Measurements from ENCODE around the gene IQGAP1.
A peak's percentile ranks its signal among the peaks of the same experiment; 100 is the strongest.

The IQGAP1 gene

GRCh38 chr15:90358124-90359033 lies 29.7 kb upstream of the IQGAP1 start:
- Histone ChIP-seq H3K4me3 (no peak overlapping the region), H3K9me3 (no peaks in the 10 kb centered on the region), H3K36me3 (replicated peaks) (peaks cover 11% of the 10 kb centered on the region), H3K4me1 (0 out of 2 replicates have a peak, but pooled peaks cover 3% of the 10 kb centered on the region), H3K27me3 (ENCODE audit: low read depth) (no peaks in the 10 kb centered on the region)
- DNase-seq (ENCODE audit: low spot score in 2 of 2), result no peak
- in situ Hi-C loops (cut with MboI; ENCODE audit: low sequenced_read_pairs), result no loop called here

DNA sequence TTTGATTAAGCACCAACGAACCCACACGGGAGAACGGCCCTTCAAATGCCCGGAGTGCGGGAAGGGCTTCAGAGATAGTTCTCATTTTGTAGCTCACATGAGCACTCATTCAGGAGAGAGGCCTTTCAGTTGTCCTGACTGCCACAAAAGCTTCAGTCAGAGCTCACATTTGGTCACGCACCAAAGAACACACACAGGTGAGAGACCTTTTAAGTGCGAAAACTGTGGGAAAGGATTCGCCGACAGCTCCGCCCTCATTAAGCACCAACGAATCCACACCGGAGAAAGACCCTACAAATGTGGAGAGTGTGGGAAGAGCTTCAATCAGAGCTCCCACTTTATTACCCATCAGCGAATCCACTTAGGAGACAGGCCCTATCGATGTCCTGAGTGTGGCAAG lies 27.3 kb upstream of the IQGAP1 start:
- no peaks in the 10 kb centered on the region for H3K9me3 ChIP-seq
- H3K4me3 ChIP-seq, result no peak overlapping the region
- 0 out of 2 replicates have a peak, but pooled peaks cover 3% of the 10 kb centered on the region for H3K4me1 ChIP-seq
- H3K27me3 ChIP-seq (ENCODE audit: low read depth), result no peaks in the 10 kb centered on the region
- H3K36me3 ChIP-seq (replicated peaks), result peaks cover 11% of the 10 kb centered on the region
- DNase-seq (ENCODE audit: low spot score in 2 of 2), result no peak
- in situ Hi-C loops (cut with MboI; ENCODE audit: low sequenced_read_pairs), result no loop called here

- no peak for DNase-seq (ENCODE audit: low spot score in 2 of 2)
- Histone ChIP-seq H3K27me3 (ENCODE audit: low read depth) (no peaks in the 10 kb centered on the region), H3K36me3 (replicated peaks) (peaks cover 11% of the 10 kb centered on the region), H3K9me3 (no peaks in the 10 kb centered on the region), H3K4me1 (0 out of 2 replicates have a peak, but pooled peaks cover 3% of the 10 kb centered on the region), H3K4me3 (no peak overlapping the region)
- in situ Hi-C loops (cut with MboI; ENCODE audit: low sequenced_read_pairs), result no loop called here
Measured at GRCh38 chr15:90362936-90363212, 25.2 kb upstream of the IQGAP1 start.

- in situ Hi-C loops (cut with MboI; ENCODE audit: low sequenced_read_pairs), result no loop called here
Measured at GRCh38 chr15:90364251-90364650, 23.8 kb upstream of the IQGAP1 start.

DNA sequence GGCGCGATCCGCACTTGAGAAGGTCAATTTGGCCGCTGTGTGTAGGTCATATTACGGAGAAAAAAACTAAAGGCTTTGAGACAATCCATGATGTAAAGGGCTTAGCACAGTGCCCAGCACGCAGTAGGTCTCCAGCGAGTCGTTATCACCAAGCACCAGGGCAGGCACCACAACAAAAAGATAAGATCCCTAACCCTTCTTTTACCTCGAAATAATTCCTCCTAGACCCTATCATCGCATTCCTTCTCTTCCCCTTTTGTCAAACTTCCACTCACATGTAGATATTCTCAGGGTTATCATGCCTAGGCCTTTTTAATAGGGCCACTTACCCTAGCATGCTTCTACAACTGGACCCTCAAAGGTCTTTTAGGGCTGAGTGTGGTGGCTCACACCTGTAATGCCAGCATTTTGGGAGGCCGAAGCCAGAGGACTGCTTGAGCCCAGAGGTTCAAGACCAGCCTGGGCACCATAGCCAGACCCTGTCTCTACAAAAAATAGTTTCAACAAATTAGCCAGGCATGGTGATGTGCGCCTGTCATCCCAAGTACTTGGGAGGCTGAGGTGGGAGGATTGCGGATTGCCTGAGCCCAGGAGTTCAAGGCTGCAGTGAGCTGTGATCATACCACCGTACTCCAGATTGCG lies 22.5 kb upstream of the IQGAP1 start:
- Histone ChIP-seq H3K36me3 (replicated peaks) (peaks cover 4% of the 10 kb centered on the region), H3K4me3 (no peak overlapping the region), H3K9me3 (no peaks in the 10 kb centered on the region), H3K27me3 (ENCODE audit: low read depth) (no peaks in the 10 kb centered on the region), H3K4me1 (0 out of 2 replicates have a peak, but pooled peaks cover 3% of the 10 kb centered on the region)
- DNase-seq (ENCODE audit: low spot score in 2 of 2), result no peak
- in situ Hi-C loops (cut with MboI; ENCODE audit: low sequenced_read_pairs), result no loop called here

More at GRCh38 chr15:90364251-90364650, 23.8 kb upstream of the IQGAP1 start:
- Histone ChIP-seq H3K9me3 (no peaks in the 10 kb centered on the region), H3K4me3 (no peak overlapping the region), H3K4me1 (0 out of 2 replicates have a peak, but pooled peaks cover 3% of the 10 kb centered on the region), H3K27me3 (ENCODE audit: low read depth) (no peaks in the 10 kb centered on the region), H3K36me3 (replicated peaks) (peaks cover 11% of the 10 kb centered on the region)
- DNase-seq (ENCODE audit: low spot score in 2 of 2), result no peak

DNA sequence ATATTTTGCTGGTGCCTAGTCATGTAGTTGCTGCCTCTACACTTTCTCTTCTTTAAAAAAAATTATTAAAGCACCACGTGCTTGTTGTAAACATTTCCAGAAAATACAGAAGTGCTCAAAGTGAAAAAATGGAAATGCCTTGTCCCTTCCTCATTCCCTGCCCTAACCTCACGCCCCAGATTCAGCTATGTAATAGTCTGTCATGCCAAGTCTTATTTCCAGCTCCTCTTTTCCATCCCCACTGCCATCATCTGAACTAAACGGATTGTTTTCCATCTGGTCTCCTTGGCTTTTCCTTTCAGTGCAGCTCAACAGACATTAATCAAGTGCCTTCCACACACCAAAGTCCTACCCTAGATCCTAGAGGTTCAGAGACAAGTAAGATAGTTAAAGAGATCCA lies 20.5 kb upstream of the IQGAP1 start:
- no peaks in the 10 kb centered on the region for H3K36me3 ChIP-seq (replicated peaks)
- no peaks in the 10 kb centered on the region for H3K27me3 ChIP-seq (ENCODE audit: low read depth)
- no peak overlapping the region for H3K4me3 ChIP-seq
- in situ Hi-C loops (cut with MboI; ENCODE audit: low sequenced_read_pairs), result no loop called here
- no peaks in the 10 kb centered on the region for H3K4me1 ChIP-seq
- DNase-seq (ENCODE audit: low spot score in 2 of 2), result no peak
- no peaks in the 10 kb centered on the region for H3K9me3 ChIP-seq

DNA sequence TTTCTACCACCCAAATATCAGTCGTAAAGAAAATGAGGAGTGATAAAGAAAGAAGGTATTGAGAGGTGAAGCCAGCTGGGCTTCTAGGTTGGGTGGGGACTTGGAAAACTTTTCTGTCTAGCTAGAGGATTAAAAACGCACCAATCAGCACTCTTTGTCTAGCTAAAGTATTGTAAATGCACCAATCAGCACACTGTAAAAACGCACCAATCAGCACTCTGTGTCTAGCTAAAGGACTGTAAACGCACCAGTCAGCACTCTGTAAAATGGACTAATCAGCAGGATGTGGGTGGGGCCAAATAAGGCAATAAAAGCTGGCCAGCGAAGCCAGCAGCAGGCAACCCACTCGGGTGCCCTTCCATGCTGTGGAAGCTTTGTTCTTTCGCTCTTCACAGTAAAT lies 13.0 kb upstream of the IQGAP1 start:
- DNase-seq (ENCODE audit: low spot score in 2 of 2), result no peak
- no peak overlapping the region for H3K4me3 ChIP-seq
- no peaks in the 10 kb centered on the region for H3K36me3 ChIP-seq (replicated peaks)
- in situ Hi-C loops (cut with MboI; ENCODE audit: low sequenced_read_pairs), result no loop called here
- H3K9me3 ChIP-seq, result 0 out of 2 replicates have a peak, but pooled peaks cover 4% of the 10 kb centered on the region
- H3K27me3 ChIP-seq (ENCODE audit: low read depth), result no peaks in the 10 kb centered on the region
- no peaks in the 10 kb centered on the region for H3K4me1 ChIP-seq

DNA sequence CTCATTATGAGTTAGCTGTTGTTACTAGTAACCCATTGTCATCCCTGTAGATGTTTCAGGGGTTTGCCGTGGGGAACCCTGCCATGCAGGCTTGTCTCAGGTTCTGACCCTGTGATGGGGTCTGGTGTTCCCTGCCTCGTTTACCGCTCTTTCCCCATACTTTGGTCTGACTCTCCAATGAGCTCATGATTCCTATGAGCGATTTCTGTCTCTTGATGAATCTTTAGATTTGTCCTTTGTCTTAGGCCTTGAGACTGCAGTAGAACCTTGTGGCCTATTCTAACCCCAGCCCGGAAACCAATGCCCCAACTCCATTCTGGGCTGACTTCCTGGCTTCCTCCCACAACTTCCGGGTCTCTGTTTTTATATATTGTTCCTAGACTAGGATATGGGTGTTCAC lies 11.3 kb upstream of the IQGAP1 start:
- no peaks in the 10 kb centered on the region for H3K36me3 ChIP-seq (replicated peaks)
- in situ Hi-C loops (cut with MboI; ENCODE audit: low sequenced_read_pairs), result no loop called here
- DNase-seq (ENCODE audit: low spot score in 2 of 2), result no peak
- no peaks in the 10 kb centered on the region for H3K4me1 ChIP-seq
- H3K9me3 ChIP-seq, result 0 out of 2 replicates have a peak, but pooled peaks cover 4% of the 10 kb centered on the region
- H3K4me3 ChIP-seq, result no peak overlapping the region
- H3K27me3 ChIP-seq (ENCODE audit: low read depth), result no peaks in the 10 kb centered on the region

GRCh38 chr15:90379263-90379662 lies 8.8 kb upstream of the IQGAP1 start:
- in situ Hi-C loops (cut with MboI; ENCODE audit: low sequenced_read_pairs), result no loop called here
- H3K4me1 ChIP-seq, result no peaks in the 10 kb centered on the region
- no peaks in the 10 kb centered on the region for H3K36me3 ChIP-seq (replicated peaks)
- H3K4me3 ChIP-seq, result no peak overlapping the region
- 0 out of 2 replicates have a peak, but pooled peaks cover 4% of the 10 kb centered on the region for H3K9me3 ChIP-seq
- no peak for DNase-seq (ENCODE audit: low spot score in 2 of 2)
- H3K27me3 ChIP-seq (ENCODE audit: low read depth), result no peaks in the 10 kb centered on the region

DNA sequence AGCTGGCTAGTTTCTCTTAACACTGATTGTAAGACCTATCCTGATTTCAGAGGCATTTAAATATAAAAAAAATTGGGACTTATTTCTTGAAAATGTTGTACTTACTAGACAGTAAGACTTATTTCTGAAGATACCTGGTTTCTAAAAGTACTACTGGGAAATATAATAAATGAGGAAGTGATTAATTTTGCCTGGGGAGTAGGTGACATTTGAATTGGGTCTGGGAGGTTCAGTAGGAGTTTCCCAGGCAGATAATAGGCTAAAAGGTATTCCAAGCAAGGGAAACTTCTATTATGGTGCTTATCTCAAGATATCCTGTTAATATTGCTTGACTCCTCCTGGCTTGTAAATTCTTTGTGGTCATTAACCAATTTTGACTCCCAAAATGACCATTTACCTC lies 6.5 kb upstream of the IQGAP1 start:
- no peak overlapping the region for H3K4me3 ChIP-seq
- H3K36me3 ChIP-seq (replicated peaks), result no peaks in the 10 kb centered on the region
- in situ Hi-C loops (cut with MboI; ENCODE audit: low sequenced_read_pairs), result no loop called here
- no peak for DNase-seq (ENCODE audit: low spot score in 2 of 2)
- H3K9me3 ChIP-seq, result 0 out of 2 replicates have a peak, but pooled peaks cover 4% of the 10 kb centered on the region
- no peaks in the 10 kb centered on the region for H3K4me1 ChIP-seq
- H3K27me3 ChIP-seq (ENCODE audit: low read depth), result no peaks in the 10 kb centered on the region

- DNase-seq (ENCODE audit: low spot score in 2 of 2), result no peak
- Histone ChIP-seq H3K4me1 (no peaks in the 10 kb centered on the region), H3K9me3 (0 out of 2 replicates have a peak, but pooled peaks cover 4% of the 10 kb centered on the region), H3K27me3 (ENCODE audit: low read depth) (no peaks in the 10 kb centered on the region), H3K36me3 (replicated peaks) (no peaks in the 10 kb centered on the region), H3K4me3 (no peak overlapping the region)
- in situ Hi-C loops (cut with MboI; ENCODE audit: low sequenced_read_pairs), result no loop called here
Measured at GRCh38 chr15:90382320-90382719, 5.7 kb upstream of the IQGAP1 start.

DNA sequence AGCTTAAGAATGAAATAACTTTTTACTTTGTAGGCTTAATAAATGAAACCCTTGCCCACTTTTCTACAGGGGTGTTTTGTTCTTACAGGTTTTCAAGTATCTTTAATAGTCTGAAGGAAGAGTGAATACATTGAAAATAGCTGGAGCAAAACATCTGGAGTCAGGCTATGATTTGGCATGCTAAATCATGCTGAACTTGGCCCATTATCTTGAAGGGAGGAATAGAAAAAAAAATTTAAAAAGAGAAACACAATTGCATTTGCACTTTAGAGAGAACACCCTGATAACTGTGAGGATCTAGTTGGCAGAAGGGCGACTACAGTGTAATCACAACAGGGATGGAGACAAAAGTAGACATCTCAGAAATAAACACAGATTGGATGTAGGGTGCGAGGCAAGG lies 1.8 kb upstream of the IQGAP1 start:
- H3K9me3 ChIP-seq, result 0 out of 2 replicates have a peak, but pooled peaks cover 3% of the 10 kb centered on the region
- peaks cover 16% of the 10 kb centered on the region for H3K4me1 ChIP-seq
- in situ Hi-C loops (cut with MboI; ENCODE audit: low sequenced_read_pairs), result no loop called here
- H3K36me3 ChIP-seq (replicated peaks), result peaks cover 10% of the 10 kb centered on the region
- no peaks in the 10 kb centered on the region for H3K27me3 ChIP-seq (ENCODE audit: low read depth)
- no peak overlapping the region for H3K4me3 ChIP-seq
- DNase-seq (ENCODE audit: low spot score in 2 of 2), result no peak

DNA sequence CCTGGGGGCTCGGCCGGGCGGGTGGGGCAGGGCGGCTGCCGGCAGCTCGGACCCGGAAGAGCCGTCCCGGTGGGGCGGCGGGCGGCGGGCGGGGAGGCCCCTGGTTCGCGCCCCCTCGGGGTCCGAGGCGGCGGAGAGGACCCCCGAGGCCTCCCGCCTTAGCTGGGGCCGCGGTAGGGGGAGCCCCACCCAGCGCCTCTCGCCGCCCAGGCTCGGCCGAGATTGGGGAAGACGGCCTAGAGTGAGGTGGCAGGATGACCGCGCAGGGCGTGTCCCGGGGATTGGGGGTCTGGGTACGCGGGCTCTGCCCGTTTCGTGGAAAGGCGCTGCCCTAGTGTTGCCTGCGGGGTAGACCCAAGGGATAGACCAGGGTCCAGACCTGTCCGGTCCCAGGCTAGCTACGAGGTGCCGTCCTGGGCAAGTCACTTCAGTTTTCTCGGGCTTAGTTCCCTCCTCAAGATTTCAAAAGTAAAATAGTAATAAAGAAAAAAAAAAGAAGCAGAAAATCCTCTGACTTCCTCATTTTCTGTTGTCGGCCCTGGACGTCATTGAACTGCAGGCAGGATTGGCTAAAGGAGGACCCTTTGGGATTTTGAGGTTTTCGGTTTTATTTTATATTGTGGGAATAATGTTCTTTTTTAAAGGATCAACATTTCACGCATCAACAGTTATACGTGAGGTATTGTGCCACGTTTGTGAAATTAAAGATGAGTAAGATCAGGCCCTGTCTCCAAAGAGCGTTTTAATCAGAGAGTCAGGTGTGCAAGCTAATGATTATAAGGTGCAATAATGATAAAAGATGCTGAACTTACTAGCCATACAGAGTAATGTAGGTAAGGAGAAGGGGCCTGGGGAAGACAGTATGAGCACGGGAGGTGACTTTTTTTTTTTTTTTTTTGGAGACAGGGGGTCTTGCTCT lies 679 bp downstream of the IQGAP1 start:
- Histone ChIP-seq H3K4me1 (peaks cover 17% of the 10 kb centered on the region), H3K27me3 (ENCODE audit: low read depth) (no peaks in the 10 kb centered on the region), H3K4me3 (peak overlapping the region; percentile 83), H3K9me3 (0 out of 2 replicates have a peak, but pooled peaks cover 3% of the 10 kb centered on the region), H3K36me3 (replicated peaks) (peaks cover 19% of the 10 kb centered on the region)
- in situ Hi-C loops (cut with MboI; ENCODE audit: low sequenced_read_pairs), result no loop called here
- DNase-seq (ENCODE audit: low spot score in 2 of 2), result peak in 1 of 2 experiments; percentile 76

Data from HAP-1 (cell line).